ENCODE measurements around the gene AATF.

AATF gene

GRCh38 chr17:36992701-36993100, 43.9 kb downstream of the AATF start:
- DNase-seq: no peak

- no peak for DNase-seq
Measured at GRCh38 chr17:36993227-36993626, 44.5 kb downstream of the AATF start.

GRCh38 chr17:36994438-36994837, 45.7 kb downstream of the AATF start:
- no peak for DNase-seq

GRCh38 chr17:36999471-36999870, 50.7 kb downstream of the AATF start:
- DNase-seq: no peak

- no peak for DNase-seq
Measured at GRCh38 chr17:37016780-37017179, 68.0 kb downstream of the AATF start.

GRCh38 chr17:37017404-37017803, 68.7 kb downstream of the AATF start:
- no peak for DNase-seq

- DNase-seq: no peak
Measured at GRCh38 chr17:37019117-37019740, 70.5 kb downstream of the AATF start.

GRCh38 chr17:37019741-37020129, 71.0 kb downstream of the AATF start:
- no peak for DNase-seq

GRCh38 chr17:37024181-37024637, 75.5 kb downstream of the AATF start:
- no peak for DNase-seq

GRCh38 chr17:37025238-37025637, 76.5 kb downstream of the AATF start:
- no peak for DNase-seq

- DNase-seq: no peak
Measured at GRCh38 chr17:37025847-37026530, 77.2 kb downstream of the AATF start.

- no peak for DNase-seq
Measured at GRCh38 chr17:37026531-37026869, 77.7 kb downstream of the AATF start.

- no peak for DNase-seq
Measured at GRCh38 chr17:37028040-37028439, 79.3 kb downstream of the AATF start.

- no peak for DNase-seq
Measured at GRCh38 chr17:37031493-37032083, 82.8 kb downstream of the AATF start.

- DNase-seq: no peak
Measured at GRCh38 chr17:37037590-37038155, 88.9 kb downstream of the AATF start.

- no peak for DNase-seq
Measured at GRCh38 chr17:37039269-37039668, 90.5 kb downstream of the AATF start.

GRCh38 chr17:37041932-37042331, 93.2 kb downstream of the AATF start:
- no peak for DNase-seq

GRCh38 chr17:37043201-37043600, 94.4 kb downstream of the AATF start:
- no peak for DNase-seq

- DNase-seq: no peak
Measured at GRCh38 chr17:37045351-37045922, 96.7 kb downstream of the AATF start.

GRCh38 chr17:37047631-37048104, 98.9 kb downstream of the AATF start:
- DNase-seq: peak; percentile 48

- no peak for DNase-seq
Measured at GRCh38 chr17:37048811-37049210, 100.1 kb downstream of the AATF start.

- no peak for DNase-seq
Measured at GRCh38 chr17:37050920-37051319, 102.2 kb downstream of the AATF start.

- no peak for DNase-seq
Measured at GRCh38 chr17:37051381-37051780, 102.6 kb downstream of the AATF start.

- no peak for DNase-seq
Measured at GRCh38 chr17:37051833-37052232, 103.1 kb downstream of the AATF start.
